ENCODE data around the gene TOM1L2.

GRCh38 chr17:17909078-17909477 is 63.1 kb downstream of the TOM1L2 start:
- TF ChIP-seq EP300 (conservative IDR thresholded peaks at IDR 0.05; ENCODE audit: poor library complexity, severe bottlenecking) (no peak), CTCF (IDR thresholded peaks at IDR 0.05; ENCODE audit: poor library complexity, severe bottlenecking) (no peak), SMC3 (conservative IDR thresholded peaks at IDR 0.05; ENCODE audit: poor library complexity) (no peak), REST (IDR thresholded peaks at IDR 0.05; ENCODE audit: borderline replicate concordance) (no peak)

All from neural cell (in vitro differentiated cells).